GM11168 (cell line): ENCODE measurements around the gene PPP6R1.
"Not testable (repeated sequence)": the region's sequence is repeated elsewhere in the genome, so short reads cannot be mapped to it uniquely, and the experiment has no call there.

Source experiments
- in situ Hi-C: fragments of 300-500 bp; cut with MboI; formaldehyde crosslinking; loops from one replicate; pipeline ENCODE4 v1.12.0; 2022; ENCODE audit warnings: low sequenced_read_pairs; ENCODE audit not compliant: unreplicated experiment

PPP6R1 gene

DNA sequence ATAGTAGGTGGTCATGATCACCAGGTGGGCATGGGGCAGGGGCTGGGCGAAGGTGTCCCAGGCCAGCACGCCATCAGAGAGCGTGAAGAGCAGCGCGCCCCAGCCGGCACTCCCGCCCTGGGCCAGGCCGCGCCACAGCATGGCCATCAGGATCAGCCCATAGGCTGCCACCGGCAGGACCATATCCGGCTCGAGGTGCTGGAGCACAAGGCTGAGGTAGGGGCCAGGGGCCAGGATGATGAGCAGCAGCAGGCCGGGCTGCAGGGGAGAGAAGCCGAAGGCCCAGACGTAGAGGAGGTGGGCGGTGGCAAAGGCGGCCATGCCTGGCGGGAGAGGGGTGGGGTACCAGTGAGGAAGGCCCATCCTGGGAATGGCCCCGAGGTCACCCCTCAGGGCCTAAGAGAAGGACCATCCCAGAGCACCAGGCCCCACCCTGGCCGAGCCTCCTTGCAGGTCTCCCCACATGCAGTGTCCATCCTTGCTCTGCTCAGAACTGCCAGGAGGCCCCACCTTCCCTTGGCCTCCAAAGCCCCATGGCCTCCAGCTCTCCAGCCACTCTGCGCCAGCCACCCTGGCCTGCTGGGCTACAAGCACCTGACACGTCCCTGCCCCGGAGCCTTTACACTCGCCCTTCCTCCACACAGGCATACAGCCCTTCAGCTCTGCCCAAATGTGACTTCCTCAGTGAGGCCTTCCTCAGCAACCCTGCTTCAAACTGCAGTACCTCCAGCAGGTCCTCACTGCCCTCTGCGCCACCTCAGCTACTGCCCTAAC lies 31.4 kb downstream of the PPP6R1 start:
- in situ Hi-C loops, result no loop called here

DNA sequence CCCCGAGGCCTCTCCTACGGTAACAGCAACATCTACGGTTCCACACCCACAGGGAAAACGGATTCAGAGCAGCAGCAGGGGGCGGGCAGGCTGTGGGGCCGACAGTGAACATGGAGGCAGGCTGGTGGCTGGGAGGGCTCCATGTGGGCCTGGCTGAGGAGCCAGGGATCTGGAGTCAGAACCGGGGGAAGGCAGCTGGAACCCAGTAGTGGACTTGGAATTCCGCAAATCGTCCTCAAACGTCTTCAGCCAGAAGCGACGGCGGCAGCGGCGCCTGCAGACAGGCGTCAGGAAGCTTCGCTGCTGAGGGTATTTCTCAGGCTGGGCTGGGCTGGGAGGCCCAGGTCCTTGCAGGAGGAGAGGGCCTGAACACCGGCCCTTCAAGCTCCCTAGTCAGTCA lies 32.0 kb downstream of the PPP6R1 start:
- in situ Hi-C loops, result no loop called here

- in situ Hi-C loops, result no loop called here
Observed at GRCh38 chr19:55226273-55226672, 32.5 kb downstream of the PPP6R1 start.

DNA sequence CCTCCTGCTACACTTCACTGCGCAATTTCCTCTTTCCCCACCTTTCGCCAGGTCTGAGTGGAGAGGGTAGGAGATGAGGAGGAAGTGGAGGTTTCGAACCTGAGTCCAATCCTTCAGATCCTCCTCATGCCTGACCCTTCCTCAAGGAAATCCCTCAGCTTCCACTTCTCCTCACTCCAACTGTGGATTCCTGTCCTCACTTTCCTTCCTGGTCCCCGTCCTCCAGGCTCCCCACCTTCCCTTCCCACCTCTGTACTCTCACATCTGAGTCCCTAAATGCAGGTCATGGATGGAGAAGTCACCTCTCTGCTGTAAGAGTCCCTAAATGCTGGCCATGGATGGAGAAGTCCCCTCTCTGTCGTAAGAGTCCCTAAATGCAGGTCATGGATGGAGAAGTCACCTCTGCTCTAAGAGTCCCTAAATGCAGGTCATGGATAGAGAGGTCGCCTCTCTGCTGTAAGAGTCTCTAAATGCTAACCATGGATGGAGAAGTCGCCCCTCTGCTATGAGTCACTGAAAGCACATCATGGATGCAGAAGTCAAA lies 33.3 kb downstream of the PPP6R1 start:
- in situ Hi-C loops, result no loop called here

- in situ Hi-C loops, result not testable (repeated sequence)
Observed at GRCh38 chr19:55224679-55225414, 34.0 kb downstream of the PPP6R1 start.

DNA sequence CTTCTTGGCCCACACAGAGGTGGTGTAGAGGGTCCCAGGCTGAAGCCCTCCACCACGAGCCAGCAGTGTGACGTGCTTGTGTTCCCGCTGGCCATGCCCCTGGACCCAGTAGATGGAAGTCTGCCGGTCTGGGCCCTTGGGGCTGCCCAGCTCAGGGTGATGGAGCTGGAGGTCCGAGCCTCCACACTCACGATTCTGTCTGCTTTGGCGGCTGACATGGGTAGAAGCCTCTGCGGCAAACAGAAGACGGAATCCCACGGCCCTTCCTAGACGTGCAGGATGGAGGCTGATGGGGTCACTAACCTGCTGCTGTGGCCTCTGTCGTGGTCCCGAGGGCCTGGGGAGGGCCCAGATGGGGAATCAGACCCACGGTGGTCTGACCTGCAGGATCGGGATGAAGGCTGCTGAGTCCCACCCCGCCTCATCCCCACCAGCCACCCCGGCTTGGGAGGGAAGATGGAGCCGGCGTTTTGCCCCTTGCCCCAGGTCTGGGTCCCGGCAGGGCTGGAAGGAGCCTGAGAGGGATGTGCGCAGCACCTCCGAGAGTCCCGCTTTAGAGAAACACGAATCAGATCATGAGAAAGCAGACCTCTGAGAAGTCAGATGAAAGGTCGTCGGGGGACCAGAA lies 34.7 kb downstream of the PPP6R1 start:
- in situ Hi-C loops, result no loop called here

- in situ Hi-C loops, result no loop called here
Observed at GRCh38 chr19:55223291-55224037, 35.4 kb downstream of the PPP6R1 start.

DNA sequence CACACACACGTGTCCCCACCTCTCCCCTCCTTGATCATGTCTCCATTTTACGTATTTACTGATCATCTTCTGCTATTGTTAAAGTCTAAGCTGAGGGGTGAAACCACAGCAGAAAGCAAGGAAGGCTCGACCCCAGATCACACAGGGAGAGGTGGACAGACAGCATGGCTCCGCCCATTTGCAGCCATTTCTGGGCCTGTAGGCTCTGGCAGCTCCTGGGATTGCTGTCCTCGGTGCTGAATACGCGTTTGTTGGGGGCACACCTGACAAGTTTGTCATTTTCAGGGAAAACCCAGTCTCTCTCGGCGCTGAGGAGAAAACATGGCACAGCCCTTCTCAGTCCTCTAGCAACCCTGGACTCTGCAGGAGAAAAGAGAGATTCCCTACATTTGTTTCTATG lies 38.3 kb downstream of the PPP6R1 start:
- in situ Hi-C loops, result no loop called here

DNA sequence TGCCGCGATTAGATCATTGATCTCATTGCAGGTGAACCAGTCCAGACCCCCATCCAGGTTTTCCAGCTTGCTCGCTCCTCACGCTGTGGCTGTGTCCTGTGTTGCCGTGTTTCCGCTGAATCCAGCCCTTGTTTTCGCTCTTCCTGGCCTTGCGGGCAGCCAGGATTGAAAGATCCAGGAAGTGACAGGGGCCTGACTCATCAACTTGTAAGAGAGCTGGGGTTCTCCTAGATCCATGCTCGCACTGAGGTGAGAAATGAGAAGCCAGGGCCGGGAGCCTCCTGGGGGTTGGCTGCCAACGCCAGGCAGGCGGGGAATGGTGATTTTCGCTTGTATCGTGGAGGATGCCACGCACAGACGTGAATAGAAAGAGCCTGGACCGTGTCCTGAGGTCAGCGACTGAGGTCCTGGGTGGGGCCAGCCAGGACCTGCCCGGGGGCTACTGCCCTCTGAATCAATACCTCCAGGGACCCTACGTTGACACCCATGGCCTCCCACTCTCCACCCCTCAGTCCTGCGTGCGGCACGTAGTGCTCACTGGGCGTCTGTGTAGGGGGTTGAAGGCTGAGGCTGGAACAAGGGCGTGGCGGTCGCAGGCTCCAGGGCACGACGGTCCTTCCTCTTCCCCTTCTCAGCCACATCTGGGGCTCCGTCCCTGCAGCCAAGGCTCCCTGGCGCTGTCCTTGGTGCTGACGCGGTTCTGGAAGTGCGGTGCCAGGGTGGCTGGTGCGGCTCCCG lies 42.2 kb downstream of the PPP6R1 start:
- in situ Hi-C loops, result no loop called here

DNA sequence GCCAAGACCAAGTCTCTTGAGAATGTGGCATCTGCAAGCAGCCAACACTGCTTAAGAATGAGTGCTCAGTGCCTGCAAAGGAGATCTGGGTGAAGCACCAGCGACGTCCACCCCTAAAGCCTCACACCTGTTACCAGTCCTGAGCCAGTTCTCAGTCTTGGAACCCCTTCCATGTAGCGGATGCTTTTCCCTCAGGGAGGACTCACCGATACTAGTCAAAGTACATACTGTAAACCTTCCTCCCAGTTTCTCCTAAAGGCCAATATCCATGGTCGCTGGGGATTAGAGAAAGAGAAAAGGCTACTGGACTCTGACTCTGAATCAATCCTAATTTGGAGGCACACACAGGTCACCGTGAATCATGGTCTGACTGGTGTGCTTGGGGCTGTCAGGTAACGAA lies 45.3 kb downstream of the PPP6R1 start:
- in situ Hi-C loops, result no loop called here

DNA sequence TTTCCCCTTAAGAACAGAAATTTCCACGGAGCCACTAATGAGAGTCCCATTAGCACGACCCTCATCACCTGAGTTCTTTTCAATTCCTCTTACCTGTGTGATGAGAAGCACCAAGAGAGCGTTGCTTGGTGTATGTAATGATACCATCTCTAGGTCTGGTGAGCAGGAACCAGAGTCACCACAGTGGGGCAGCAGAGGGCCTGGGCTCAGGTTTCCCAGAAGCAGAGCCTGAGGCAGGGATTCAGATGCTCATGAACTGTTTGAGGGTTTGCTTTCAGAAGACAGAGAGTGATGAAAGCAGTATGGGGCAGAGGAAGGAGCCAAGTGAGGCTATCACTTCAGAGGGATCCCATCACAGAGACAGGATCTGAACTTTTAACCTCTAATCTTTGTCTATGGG lies 46.4 kb downstream of the PPP6R1 start:
- in situ Hi-C loops, result no loop called here

- in situ Hi-C loops, result no loop called here
Observed at GRCh38 chr19:55209693-55210472, 48.9 kb downstream of the PPP6R1 start.

DNA sequence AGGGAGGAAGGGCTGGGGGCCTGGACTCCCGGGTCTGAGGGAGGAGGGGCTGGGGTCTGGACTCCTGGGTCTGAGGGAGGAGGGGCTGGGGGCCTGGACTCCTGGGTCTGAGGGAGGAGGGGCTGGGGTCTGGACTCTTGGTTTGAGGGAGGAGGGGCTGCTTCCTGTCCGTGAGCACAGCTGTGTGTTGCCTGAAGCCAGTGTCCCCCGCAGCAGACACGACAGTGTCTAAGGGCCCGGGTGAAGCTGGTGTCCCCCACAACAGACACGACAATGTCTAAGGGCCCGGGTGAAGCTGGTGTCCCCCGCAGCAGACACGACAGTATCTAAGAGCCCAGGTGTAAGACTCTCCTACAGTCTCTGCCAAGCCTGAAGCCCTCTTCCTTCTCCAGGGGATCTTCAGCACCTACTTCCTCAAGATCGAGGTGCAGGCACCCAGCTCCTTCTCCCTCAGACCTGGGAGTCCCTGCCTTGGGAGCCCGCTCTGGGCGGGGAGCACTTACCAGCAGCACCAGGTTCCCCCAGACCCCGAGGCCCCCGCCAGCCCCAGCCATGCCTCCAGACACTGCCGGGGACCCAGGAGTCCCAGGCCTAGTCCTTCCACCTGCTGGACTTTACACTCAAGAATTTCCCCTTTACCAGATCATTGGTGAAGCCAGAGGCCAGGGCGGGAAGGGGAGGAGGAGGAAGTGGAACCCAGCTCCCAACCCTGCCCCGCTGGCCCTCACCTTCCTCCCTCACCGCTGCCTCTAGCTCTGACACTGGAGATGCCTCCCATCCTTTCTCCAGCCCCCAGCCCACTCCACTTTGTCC lies 49.7 kb downstream of the PPP6R1 start, which contains the start of gene PTPRH:
PTPRH (minus strand) TSS at position 622 of the 813 bp plus-strand sequence; CDS start at position 554, 68 bp downstream.
- in situ Hi-C loops, result no loop called here

- in situ Hi-C loops, result no loop called here
Observed at GRCh38 chr19:55206664-55207500, 51.9 kb downstream of the PPP6R1 start.

DNA sequence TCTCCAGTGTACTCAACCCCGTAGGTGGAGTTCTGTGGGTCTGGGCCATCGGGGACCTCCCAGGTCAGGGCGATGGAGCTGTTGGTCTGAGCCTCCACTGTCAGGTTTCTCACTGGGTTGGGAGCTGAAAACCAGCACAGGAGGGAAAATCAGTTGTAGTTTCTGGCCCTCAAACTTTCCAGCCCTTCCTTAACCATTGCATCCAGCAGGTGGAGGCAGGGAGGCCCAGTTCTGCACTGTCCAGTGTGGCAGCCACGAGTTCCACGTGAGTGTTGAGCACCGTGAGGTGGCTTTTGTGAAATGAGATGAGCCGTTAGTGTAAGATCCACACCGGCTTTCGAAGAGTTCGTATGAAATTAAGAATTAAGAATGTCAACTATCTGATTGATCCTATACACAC lies 56.6 kb downstream of the PPP6R1 start:
- in situ Hi-C loops, result not testable (repeated sequence)

DNA sequence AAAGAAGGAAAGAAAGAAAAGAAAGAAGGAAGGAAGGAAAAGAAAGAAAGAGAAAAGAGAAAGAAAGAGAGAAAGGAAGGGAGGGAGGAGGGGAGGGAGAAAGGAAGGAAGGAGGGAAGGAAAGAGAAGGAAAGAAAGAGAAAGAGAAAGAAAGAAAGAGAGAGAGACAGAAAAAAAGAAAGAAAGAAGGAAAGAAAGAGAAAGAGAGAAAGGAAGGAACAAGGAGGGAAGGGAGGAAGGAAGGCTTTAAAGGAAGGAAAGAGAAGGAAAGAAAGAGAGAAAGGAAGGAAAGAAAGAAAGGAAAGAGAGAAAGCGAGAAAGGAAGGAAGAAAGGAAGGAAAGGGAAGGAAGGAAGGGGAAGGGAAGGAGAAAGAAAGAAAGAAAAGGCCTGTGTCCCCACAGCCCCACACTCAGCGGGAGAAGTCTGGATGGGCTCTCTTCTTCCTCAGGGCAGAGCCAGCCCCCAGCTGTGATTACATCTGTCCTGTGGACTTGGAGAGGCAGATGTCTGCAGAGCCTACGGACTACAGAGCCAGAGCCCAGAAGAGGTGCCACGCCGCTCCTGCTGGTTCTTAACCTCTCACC lies 59.1 kb downstream of the PPP6R1 start:
- in situ Hi-C loops, result no loop called here

- in situ Hi-C loops, result no loop called here
Observed at GRCh38 chr19:55198651-55199050, 60.2 kb downstream of the PPP6R1 start.
